H1 (cell line): Measurements from ENCODE around the gene TUBGCP3.

Source experiments
- CEBPB ChIP-seq: IDR thresholded peaks from 2 replicates; pipeline ENCODE4 v1.6.1; 2012; ENCODE audit warnings: low read depth, low read length
- EP300 ChIP-seq, 2 experiments: IDR thresholded peaks; 1 replicate in 1 of 2; 2 replicates in 1 of 2; pipeline ENCODE4 v1.6.1; 2011 to 2012; ENCODE audit warnings: low read depth in 2 of 2, low read length in 2 of 2, mild to moderate bottlenecking in 2 of 2, borderline replicate concordance in 1 of 2, inconsistent platforms in 1 of 2, moderate library complexity in 1 of 2
- GABPA ChIP-seq: IDR thresholded peaks from 2 replicates; pipeline ENCODE4 v1.6.1; 2011; ENCODE audit warnings: mild to moderate bottlenecking, low read length, moderate library complexity, borderline replicate concordance; ENCODE audit not compliant: insufficient read depth
- JUND ChIP-seq: IDR thresholded peaks from 2 replicates; pipeline ENCODE4 v1.6.1; 2011; ENCODE audit warnings: mild to moderate bottlenecking, improper control_type of control experiment, low read length
- POLR2A ChIP-seq, 2 experiments: IDR thresholded peaks; 1 replicate in 1 of 2; 2 replicates in 1 of 2; pipeline ENCODE4 v1.6.1; 2011; ENCODE audit warnings: low read depth in 2 of 2, low read length in 2 of 2, mild to moderate bottlenecking in 2 of 2; ENCODE audit errors: control extremely low read depth in 1 of 2
- POLR2AphosphoS5 ChIP-seq: IDR thresholded peaks from 2 replicates; pipeline ENCODE4 v1.6.1; 2011; ENCODE audit warnings: low read depth, low read length
- SP1 ChIP-seq: IDR thresholded peaks from 2 replicates; pipeline ENCODE4 v1.6.1; 2011; ENCODE audit warnings: low read depth, low read length
- YY1 ChIP-seq: IDR thresholded peaks from 2 replicates; pipeline ENCODE4 v1.6.1; 2011; ENCODE audit warnings: low read depth, mild to moderate bottlenecking, low read length
- TF ChIP-seq, protein P1 (sequence below), 3 experiments: IDR thresholded peaks; 1 replicate in 2 of 3; 2 replicates in 1 of 3; pipeline versions ENCODE4 v1.5.1 to v1.6.1; 2011; ENCODE audit warnings: low read length in 3 of 3, mild to moderate bottlenecking in 3 of 3, inconsistent platforms in 2 of 3, low read depth in 1 of 3, moderate library complexity in 1 of 3; ENCODE audit not compliant: insufficient read depth in 1 of 3; ENCODE audit errors: control extremely low read depth in 1 of 3
- TF ChIP-seq, protein P2 (sequence below): IDR thresholded peaks from 2 replicates; pipeline ENCODE4 v1.6.1; 2011; ENCODE audit warnings: low read length, improper control_type of control experiment

DNA sequence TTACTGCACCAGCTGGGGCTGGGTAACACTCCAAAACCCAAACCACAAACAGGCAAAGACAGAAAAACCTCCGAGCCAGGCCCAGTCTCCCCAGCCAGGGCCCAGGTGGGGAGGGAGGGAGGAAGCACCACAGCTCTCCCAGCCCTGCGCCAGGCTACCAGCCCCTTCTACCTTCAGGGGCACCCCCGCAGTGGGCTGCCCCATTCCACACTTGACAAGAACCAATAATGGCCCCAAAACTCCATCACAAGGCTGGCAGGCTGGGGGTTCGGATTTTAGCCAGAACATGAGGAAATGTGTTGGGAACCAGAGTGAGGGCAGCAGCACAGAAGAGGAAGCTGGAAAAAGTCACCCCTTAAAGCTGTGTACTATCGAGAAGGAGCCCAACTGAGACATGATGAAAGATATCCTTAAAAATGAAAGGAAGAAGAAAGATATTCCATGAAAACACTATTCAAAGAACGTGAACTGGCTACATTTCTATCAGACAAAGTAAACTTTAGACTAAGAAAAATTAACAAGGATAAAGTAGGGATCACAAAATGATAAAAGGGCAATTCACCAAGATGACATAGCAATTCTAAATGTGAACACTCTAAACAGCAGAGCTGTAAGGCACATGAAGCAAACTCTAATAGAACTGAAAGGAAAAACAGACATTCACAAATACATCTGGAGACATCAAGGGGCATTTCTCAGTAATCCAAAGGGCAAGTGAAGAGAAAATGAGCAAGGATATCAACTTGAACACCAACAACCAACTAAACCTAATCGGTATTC lies 12.9 kb downstream of the TUBGCP3 start:
- no peak for TF ChIP-seq POLR2A (IDR thresholded peaks at IDR 0.05; ENCODE audit: control extremely low read depth in 1 of 2, low read depth in 2 of 2, low read length in 2 of 2)
- TF ChIP-seq CEBPB: no peak
- TF ChIP-seq EP300 (IDR thresholded peaks at IDR 0.05; ENCODE audit: borderline replicate concordance in 1 of 2, low read depth in 2 of 2, low read length in 2 of 2): no peak
- TF ChIP-seq, protein P1, sequence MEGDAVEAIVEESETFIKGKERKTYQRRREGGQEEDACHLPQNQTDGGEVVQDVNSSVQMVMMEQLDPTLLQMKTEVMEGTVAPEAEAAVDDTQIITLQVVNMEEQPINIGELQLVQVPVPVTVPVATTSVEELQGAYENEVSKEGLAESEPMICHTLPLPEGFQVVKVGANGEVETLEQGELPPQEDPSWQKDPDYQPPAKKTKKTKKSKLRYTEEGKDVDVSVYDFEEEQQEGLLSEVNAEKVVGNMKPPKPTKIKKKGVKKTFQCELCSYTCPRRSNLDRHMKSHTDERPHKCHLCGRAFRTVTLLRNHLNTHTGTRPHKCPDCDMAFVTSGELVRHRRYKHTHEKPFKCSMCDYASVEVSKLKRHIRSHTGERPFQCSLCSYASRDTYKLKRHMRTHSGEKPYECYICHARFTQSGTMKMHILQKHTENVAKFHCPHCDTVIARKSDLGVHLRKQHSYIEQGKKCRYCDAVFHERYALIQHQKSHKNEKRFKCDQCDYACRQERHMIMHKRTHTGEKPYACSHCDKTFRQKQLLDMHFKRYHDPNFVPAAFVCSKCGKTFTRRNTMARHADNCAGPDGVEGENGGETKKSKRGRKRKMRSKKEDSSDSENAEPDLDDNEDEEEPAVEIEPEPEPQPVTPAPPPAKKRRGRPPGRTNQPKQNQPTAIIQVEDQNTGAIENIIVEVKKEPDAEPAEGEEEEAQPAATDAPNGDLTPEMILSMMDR (IDR thresholded peaks at IDR 0.05; ENCODE audit: control extremely low read depth in 1 of 3, insufficient read depth in 1 of 3, low read depth in 1 of 3, low read length in 3 of 3): no peak
- no peak for TF ChIP-seq SP1
- no peak for TF ChIP-seq JUND
- TF ChIP-seq POLR2AphosphoS5: no peak
- TF ChIP-seq, protein P2, sequence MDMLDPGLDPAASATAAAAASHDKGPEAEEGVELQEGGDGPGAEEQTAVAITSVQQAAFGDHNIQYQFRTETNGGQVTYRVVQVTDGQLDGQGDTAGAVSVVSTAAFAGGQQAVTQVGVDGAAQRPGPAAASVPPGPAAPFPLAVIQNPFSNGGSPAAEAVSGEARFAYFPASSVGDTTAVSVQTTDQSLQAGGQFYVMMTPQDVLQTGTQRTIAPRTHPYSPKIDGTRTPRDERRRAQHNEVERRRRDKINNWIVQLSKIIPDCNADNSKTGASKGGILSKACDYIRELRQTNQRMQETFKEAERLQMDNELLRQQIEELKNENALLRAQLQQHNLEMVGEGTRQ: no peak
- TF ChIP-seq GABPA: no peak
- no peak for TF ChIP-seq YY1
